Testis (tissue), 3 donors: ENCODE measurements around the gene STRN3. TPM values are rescaled to one million over a fixed set of nuclear protein-coding genes. Genes with fewer than 3 reads are reported as not detected.
"Not testable (repeated sequence)": the region's sequence is repeated elsewhere in the genome, so short reads cannot be mapped to it uniquely, and the experiment has no call there.

ENCODE experiments used
- DNase-seq: peaks from one replicate; pipeline ENCODE4 v3.0.0-alpha.2; 2019
- H3K27ac ChIP-seq, 2 donors: fragments of 200-600 bp; sonication (generic); one replicate each; pipeline ENCODE4 v1.5.1; 2019
- H3K27me3 ChIP-seq: fragments of 200-600 bp; sonication (generic); one replicate; pipeline ENCODE4 v1.5.1; 2019
- H3K36me3 ChIP-seq: fragments of 200-600 bp; sonication (generic); one replicate; pipeline ENCODE4 v1.5.1; 2017; ENCODE audit warnings: low read depth; ENCODE audit errors: missing control alignments
- H3K4me1 ChIP-seq: fragments of 200-600 bp; sonication (generic); one replicate; pipeline ENCODE4 v1.5.1; 2019
- H3K4me3 ChIP-seq, 2 donors: fragments of 200-600 bp; sonication (generic); one replicate each; pipeline ENCODE4 v1.5.1; 2017 to 2019
- H3K9me3 ChIP-seq: fragments of 200-600 bp; sonication (generic); one replicate; pipeline ENCODE4 v1.5.1; 2017
- POLR2A ChIP-seq: fragments of 450-650 bp; IDR thresholded peaks from one replicate; pipeline ENCODE4 v1.6.1; 2017; ENCODE audit warnings: antibody characterized with exemption, mild to moderate bottlenecking, moderate library complexity
- WGBS, 2 donors: methylation state at CpG; one replicate each; pipeline ENCODE4 v1.1.5; 2018; 5-methylcytosine and 5-hydroxymethylcytosine counted together
- intact Hi-C: fragments of 100-400 bp; cut with DNase I; formaldehyde crosslinking; loops from one replicate; pipeline ENCODE4 v1.15.1; 2023; ENCODE audit warnings: low total_unique reads
- polyA plus RNA-seq: library from polyadenylated mRNA; stranded (reverse); fragments of 350-450 nt; fragmentation: Illumina TruSeq; extraction: RNeasy Lipid Tissue Mini Kit (QIAGEN cat#74804); gene quantifications from one replicate; pipeline ENCODE4 v1.2.3, GENCODE V29; 2014; ENCODE audit warnings: low read depth, low replicate concordance; ENCODE audit not compliant: insufficient read depth
- total RNA-seq, 2 donors: library from RNA; depleted of rRNA; stranded (reverse); fragments of >200 nt; gene quantifications; one replicate each; pipeline ENCODE4 v1.2.3, GENCODE V29; 2016
- TF ChIP-seq, protein P1 (sequence below), 3 experiments: fragments of 450-650 bp in 2 of 3; fragments of 200-600 bp in 1 of 3; sonication (generic) in 1 of 3; IDR thresholded peaks; one replicate each; pipeline ENCODE4 v1.5.1; 2016 to 2019; ENCODE audit warnings: antibody characterized with exemption in 3 of 3, mild to moderate bottlenecking in 2 of 3, moderate library complexity in 1 of 3

Gene STRN3
- total and polyA plus RNA-seq, 3 donors from 2014 or later: 35.1 to 65.2 (median 60.1) TPM

DNA sequence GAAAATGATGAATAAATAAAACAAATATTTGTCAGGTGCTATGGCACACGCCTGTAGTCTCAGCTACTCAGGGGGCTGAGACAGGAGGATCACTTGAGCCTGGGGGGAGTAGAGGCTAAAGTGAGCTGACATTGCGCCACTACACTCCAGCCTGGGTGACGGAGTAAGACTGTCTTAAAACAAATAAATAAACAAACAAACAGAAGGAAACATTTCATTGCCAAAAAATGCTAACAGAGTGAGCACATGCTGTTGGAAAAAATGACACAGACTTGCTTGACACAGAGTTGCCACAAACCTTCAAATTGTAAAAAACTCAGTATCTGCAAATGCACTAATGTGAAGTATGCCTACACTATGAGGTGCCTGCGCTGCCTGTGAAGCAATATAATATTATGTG lies 51.6 kb downstream of the STRN3 start:
- H3K4me1 ChIP-seq: no peaks in the 10 kb centered on the region
- H3K9me3 ChIP-seq: no peaks in the 10 kb centered on the region
- DNase-seq: no peak
- intact Hi-C loops: loop anchor here (10.0 kb wide), 1 partner anchor 110 kb away; no protein-coding TSS in a partner anchor
- 81 to 89% methylated on average over 4 of the region's 4 CpGs for WGBS, 2 donors
- H3K36me3 ChIP-seq: no peaks in the 10 kb centered on the region
- H3K4me3 ChIP-seq: no peak overlapping the region
- no peaks in the 10 kb centered on the region for H3K27me3 ChIP-seq
- TF ChIP-seq, protein P1, sequence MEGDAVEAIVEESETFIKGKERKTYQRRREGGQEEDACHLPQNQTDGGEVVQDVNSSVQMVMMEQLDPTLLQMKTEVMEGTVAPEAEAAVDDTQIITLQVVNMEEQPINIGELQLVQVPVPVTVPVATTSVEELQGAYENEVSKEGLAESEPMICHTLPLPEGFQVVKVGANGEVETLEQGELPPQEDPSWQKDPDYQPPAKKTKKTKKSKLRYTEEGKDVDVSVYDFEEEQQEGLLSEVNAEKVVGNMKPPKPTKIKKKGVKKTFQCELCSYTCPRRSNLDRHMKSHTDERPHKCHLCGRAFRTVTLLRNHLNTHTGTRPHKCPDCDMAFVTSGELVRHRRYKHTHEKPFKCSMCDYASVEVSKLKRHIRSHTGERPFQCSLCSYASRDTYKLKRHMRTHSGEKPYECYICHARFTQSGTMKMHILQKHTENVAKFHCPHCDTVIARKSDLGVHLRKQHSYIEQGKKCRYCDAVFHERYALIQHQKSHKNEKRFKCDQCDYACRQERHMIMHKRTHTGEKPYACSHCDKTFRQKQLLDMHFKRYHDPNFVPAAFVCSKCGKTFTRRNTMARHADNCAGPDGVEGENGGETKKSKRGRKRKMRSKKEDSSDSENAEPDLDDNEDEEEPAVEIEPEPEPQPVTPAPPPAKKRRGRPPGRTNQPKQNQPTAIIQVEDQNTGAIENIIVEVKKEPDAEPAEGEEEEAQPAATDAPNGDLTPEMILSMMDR (IDR thresholded peaks at IDR 0.05): no peak
- TF ChIP-seq POLR2A: no peak
- H3K27ac ChIP-seq: no peak overlapping the region

DNA sequence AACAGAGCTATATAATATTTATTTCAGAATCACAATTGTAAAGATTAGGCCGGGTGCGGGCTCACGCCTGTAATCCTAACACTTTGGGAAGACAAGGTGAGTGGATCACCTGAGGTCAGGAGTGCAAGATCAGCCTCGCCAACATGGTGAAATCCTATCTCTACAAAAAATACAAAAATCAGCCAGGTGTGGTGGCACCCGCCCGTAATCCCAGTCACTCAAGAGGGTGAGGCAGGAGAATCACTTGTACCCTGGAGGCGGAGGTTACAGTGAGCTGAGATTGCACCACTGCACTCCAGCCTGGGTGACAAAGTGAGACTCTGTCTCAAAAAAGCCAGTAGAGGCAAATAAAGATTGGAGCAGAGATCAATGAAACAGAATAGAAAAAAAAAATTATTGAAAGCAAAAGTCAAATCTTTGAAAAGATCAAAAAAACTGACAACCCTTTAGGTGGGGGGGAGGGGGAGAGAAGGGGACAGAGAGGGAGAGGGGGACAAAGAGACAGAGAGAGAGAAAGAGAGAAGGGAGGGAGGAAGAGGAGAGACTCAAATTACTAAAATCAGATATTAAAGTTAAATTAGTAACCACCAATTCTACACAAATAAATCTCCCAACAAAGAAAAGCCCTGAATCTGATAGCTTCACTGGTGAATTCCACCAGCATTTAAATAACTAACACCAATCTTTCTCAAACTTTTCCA lies 53.1 kb downstream of the STRN3 start:
- no peak for TF ChIP-seq POLR2A
- TF ChIP-seq, protein P1 (IDR thresholded peaks at IDR 0.05): no peak
- 81 to 96% methylated on average over 7 of the region's 7 CpGs for WGBS, 2 donors
- Histone ChIP-seq H3K4me3 (no peak overlapping the region), H3K4me1 (no peaks in the 10 kb centered on the region), H3K9me3 (no peaks in the 10 kb centered on the region), H3K27ac (no peak overlapping the region), H3K36me3 (no peaks in the 10 kb centered on the region), H3K27me3 (no peaks in the 10 kb centered on the region)
- DNase-seq: no peak
- intact Hi-C loops: loop anchor here (10.0 kb wide), 1 partner anchor 112 kb away; no protein-coding TSS in a partner anchor

- H3K27me3 ChIP-seq, H3K36me3 ChIP-seq, H3K27ac ChIP-seq, H3K4me3 ChIP-seq, H3K9me3 ChIP-seq, H3K4me1 ChIP-seq, DNase-seq: not testable (repeated sequence)
- intact Hi-C loops: loop anchor here (10.0 kb wide), 1 partner anchor 113 kb away; no protein-coding TSS in a partner anchor
- 96 to 98% methylated on average over 11 of the region's 11 CpGs for WGBS, 2 donors
Observed at GRCh38 chr14:30972036-30972732, 54.0 kb downstream of the STRN3 start.

- Histone ChIP-seq H3K4me1 (no peaks in the 10 kb centered on the region), H3K27me3 (no peaks in the 10 kb centered on the region), H3K4me3 (no peak overlapping the region), H3K36me3 (no peaks in the 10 kb centered on the region), H3K27ac (no peak overlapping the region), H3K9me3 (no peaks in the 10 kb centered on the region)
- TF ChIP-seq POLR2A: no peak
- TF ChIP-seq, protein P1 (IDR thresholded peaks at IDR 0.05): no peak
- 91 to 96% methylated on average over 5 of the region's 5 CpGs for WGBS, 2 donors
- DNase-seq: no peak
- intact Hi-C loops: loop anchor here (10.0 kb wide), 1 partner anchor 113 kb away; no protein-coding TSS in a partner anchor
Observed at GRCh38 chr14:30971586-30971985, 54.6 kb downstream of the STRN3 start.

- H3K27me3 ChIP-seq, H3K27ac ChIP-seq, H3K9me3 ChIP-seq, H3K36me3 ChIP-seq, DNase-seq, H3K4me3 ChIP-seq, H3K4me1 ChIP-seq: not testable (repeated sequence)
- intact Hi-C loops: loop anchor here (10.0 kb wide), 1 partner anchor 115 kb away; no protein-coding TSS in a partner anchor
- 68 to 94% methylated on average over 4 of the region's 4 CpGs for WGBS, 2 donors
Observed at GRCh38 chr14:30969796-30970195, 56.4 kb downstream of the STRN3 start.

DNA sequence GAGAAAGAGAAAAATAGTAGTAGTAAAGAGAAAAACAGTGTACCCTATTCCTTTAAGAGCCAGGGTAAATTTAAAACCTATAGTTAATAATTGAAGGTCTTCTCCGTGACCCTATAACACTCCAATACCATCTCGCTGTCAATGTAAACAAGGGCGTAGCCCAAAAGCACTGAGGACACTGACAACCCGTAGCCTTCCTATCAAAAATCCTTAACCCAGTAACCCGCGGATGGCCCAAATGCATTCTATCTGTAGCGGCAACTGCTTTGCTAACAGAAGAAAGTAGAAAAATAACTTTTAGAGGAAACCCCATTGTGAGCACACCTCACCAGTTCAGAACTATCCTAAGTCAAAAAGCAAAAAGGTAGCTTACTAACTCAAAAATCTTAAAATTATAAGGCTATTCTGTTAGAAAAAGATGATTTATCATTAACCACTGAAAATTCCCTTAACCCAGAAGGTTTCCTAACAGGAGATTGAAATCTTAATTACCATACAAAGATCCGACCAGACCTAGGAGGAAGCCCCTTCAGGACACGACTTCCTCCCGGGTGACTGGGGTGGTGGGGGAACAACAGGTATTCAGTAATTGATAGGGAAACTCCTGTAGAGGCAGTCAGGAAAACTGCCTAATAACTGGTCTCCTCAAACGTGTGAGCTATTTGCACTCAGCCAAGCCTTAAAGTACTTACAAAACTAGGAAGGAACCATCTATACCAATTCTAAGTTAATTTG lies 58.6 kb downstream of the STRN3 start:
- H3K9me3 ChIP-seq, DNase-seq, H3K27me3 ChIP-seq, H3K4me1 ChIP-seq, H3K36me3 ChIP-seq, intact Hi-C loops, H3K4me3 ChIP-seq, H3K27ac ChIP-seq: not testable (repeated sequence)
- 90% methylated on average over 11 of the region's 11 CpGs for WGBS, 2 donors
